Measurements from ENCODE around the gene HMHB1. TPM values are rescaled to one million over a fixed set of nuclear protein-coding genes. Genes with fewer than 3 reads are reported as not detected.

HMHB1 gene
- total and polyA plus RNA-seq, 9 donors: not detected

GRCh38 chr5:143835251-143835650 lies 23.3 kb downstream of the HMHB1 start:
- Histone ChIP-seq H3K36me3 (no peaks in the 10 kb centered on the region), H3K27me3 (no peaks in the 10 kb centered on the region), H3K9me3 (no peaks in the 10 kb centered on the region), H3K4me1 (ENCODE audit: insufficient read depth) (no peaks in the 10 kb centered on the region), H3K27ac (no peak overlapping the region), H3K4me3 (no peak overlapping the region)
- WGBS, 3 donors: 86 to 87% (median 86%) methylated on average over 3 of the region's 3 CpGs
- intact Hi-C loops (cut with DNase I): no loop called here
- TF ChIP-seq EP300 (IDR thresholded peaks at IDR 0.05) (no peak), POLR2A (IDR thresholded peaks at IDR 0.05) (no peak), CTCF (IDR thresholded peaks at IDR 0.05) (no peak)
- DNase-seq: no peak

- Histone ChIP-seq H3K4me3 (no peak overlapping the region), H3K9me3 (no peaks in the 10 kb centered on the region), H3K4me1 (ENCODE audit: insufficient read depth) (no peaks in the 10 kb centered on the region), H3K36me3 (no peaks in the 10 kb centered on the region), H3K27me3 (no peaks in the 10 kb centered on the region), H3K27ac (no peak overlapping the region)
- WGBS, 3 donors: 67 to 98% (median 94%) methylated on average over 2 of the region's 2 CpGs
- DNase-seq: no peak
- intact Hi-C loops (cut with DNase I): no loop called here
- no peak for TF ChIP-seq CTCF (IDR thresholded peaks at IDR 0.05)
- TF ChIP-seq POLR2A (IDR thresholded peaks at IDR 0.05): no peak
- no peak for TF ChIP-seq EP300 (IDR thresholded peaks at IDR 0.05)
Observed at GRCh38 chr5:143836161-143836725, 24.3 kb downstream of the HMHB1 start.

GRCh38 chr5:143837306-143837848 lies 25.4 kb downstream of the HMHB1 start:
- Histone ChIP-seq H3K36me3 (no peaks in the 10 kb centered on the region), H3K27me3 (no peaks in the 10 kb centered on the region), H3K27ac (no peak overlapping the region), H3K4me1 (ENCODE audit: insufficient read depth) (no peaks in the 10 kb centered on the region), H3K4me3 (no peak overlapping the region), H3K9me3 (no peaks in the 10 kb centered on the region)
- intact Hi-C loops (cut with DNase I): no loop called here
- WGBS, 3 donors: 57 to 63% (median 60%) methylated on average over 7 of the region's 7 CpGs
- no peak for TF ChIP-seq POLR2A (IDR thresholded peaks at IDR 0.05)
- no peak for TF ChIP-seq CTCF (IDR thresholded peaks at IDR 0.05)
- no peak for TF ChIP-seq EP300 (IDR thresholded peaks at IDR 0.05)
- no peak for DNase-seq

GRCh38 chr5:143841446-143841845 lies 29.5 kb downstream of the HMHB1 start:
- H3K4me1 ChIP-seq (ENCODE audit: insufficient read depth): no peaks in the 10 kb centered on the region
- H3K36me3 ChIP-seq: no peaks in the 10 kb centered on the region
- H3K27me3 ChIP-seq: no peaks in the 10 kb centered on the region
- H3K9me3 ChIP-seq: no peaks in the 10 kb centered on the region
- no peak overlapping the region for H3K27ac ChIP-seq
- no peak for DNase-seq
- no peak overlapping the region for H3K4me3 ChIP-seq
- intact Hi-C loops (cut with DNase I): no loop called here
- TF ChIP-seq CTCF (IDR thresholded peaks at IDR 0.05): no peak
- no peak for TF ChIP-seq EP300 (IDR thresholded peaks at IDR 0.05)
- TF ChIP-seq POLR2A (IDR thresholded peaks at IDR 0.05): no peak

All from ovary (tissue), 9 donors.